Prostate gland (tissue), 2 donors: Measurements from ENCODE around the gene ZMYM2. TPM values are rescaled to one million over a fixed set of nuclear protein-coding genes. Genes with fewer than 3 reads are reported as not detected.

ENCODE experiments used
- DNase-seq: peaks from one replicate; pipeline ENCODE4 v3.0.0-alpha.2; 2019; ENCODE audit warnings: low spot score
- H3K27ac ChIP-seq, 2 donors: fragments of 200-600 bp; sonication (generic); 2 replicates each; pipeline ENCODE4 v1.5.1; 2017 to 2019
- H3K27me3 ChIP-seq: fragments of 200-600 bp; sonication (generic); replicated peaks from 2 replicates; pipeline ENCODE4 v1.5.1; 2019; ENCODE audit not compliant: insufficient read depth
- H3K36me3 ChIP-seq, 2 donors: fragments of 200-600 bp; sonication (generic); 1 replicate in 1 of 2; 2 replicates in 1 of 2; pipeline versions ENCODE4 v1.5.1 to v1.8.1; 2017 to 2019
- H3K4me1 ChIP-seq: fragments of 200-600 bp; sonication (generic); replicated peaks from 2 replicates; pipeline ENCODE4 v1.5.1; 2019
- H3K4me3 ChIP-seq, 2 donors: fragments of 200-600 bp; sonication (generic); 2 replicates each; pipeline ENCODE4 v1.5.1; 2017 to 2019
- H3K9me3 ChIP-seq: fragments of 200-600 bp; sonication (generic); 2 replicates; pipeline ENCODE4 v1.5.1; 2017
- CTCF ChIP-seq, 4 experiments: fragments of 200-600 bp in 2 of 4; fragments of 450-650 bp in 2 of 4; sonication (generic) in 2 of 4; IDR thresholded peaks; 1 replicate in 3 of 4; 2 replicates in 1 of 4; pipeline ENCODE4 v1.5.1; 2016 to 2019; ENCODE audit warnings: antibody characterized with exemption in 4 of 4, mild to moderate bottlenecking in 2 of 4, moderate library complexity in 2 of 4
- POLR2A ChIP-seq: fragments of 450-650 bp; IDR thresholded peaks from one replicate; pipeline ENCODE4 v1.6.1; 2016; ENCODE audit warnings: antibody characterized with exemption, mild to moderate bottlenecking
- POLR2AphosphoS5 ChIP-seq: sonication (generic); formaldehyde crosslinking; IDR thresholded peaks from one replicate; pipeline ENCODE4 v1.6.1; 2017; ENCODE audit warnings: antibody characterized with exemption
- WGBS: methylation state at CpG from one replicate; pipeline ENCODE4 v1.1.5; 2018; 5-methylcytosine and 5-hydroxymethylcytosine counted together
- intact Hi-C: fragments of 100-400 bp; cut with DNase I; formaldehyde crosslinking; loops from one replicate; pipeline ENCODE4 v1.14.2; 2022
- total RNA-seq, 2 donors: library from RNA; depleted of rRNA; stranded (reverse); fragments of >200 nt; gene quantifications; one replicate each; pipeline ENCODE4 v1.1.0, GENCODE V29; 2016

Gene ZMYM2
- total RNA-seq, 2 donors from 2014 or later: 70.7 to 95.6 TPM

- WGBS: under 1% methylated on average over 41 of the region's 61 CpGs
- Histone ChIP-seq H3K4me1 (peaks cover 5% of the 10 kb centered on the region), H3K27ac (peak overlapping the region; percentile 97 to 100), H3K9me3 (no peaks in the 10 kb centered on the region), H3K36me3 (no peaks in the 10 kb centered on the region), H3K27me3 (no peaks in the 10 kb centered on the region), H3K4me3 (peak overlapping the region; percentile 79 to 90)
- DNase-seq: peak; percentile 44
- TF ChIP-seq POLR2A (no peak), CTCF (IDR thresholded peaks at IDR 0.05) (peak in 3 of 4 experiments; percentile 12 to 41 (median 37)), POLR2AphosphoS5 (no peak)
- intact Hi-C loops: loop anchor here (5.0 to 10.0 kb wide), 4 partner anchors 97 to 327 kb away; partner anchors contain the start of genes MPHOSPH8, PSPC1 and ZMYM5
Measured at GRCh38 chr13:19959141-19959830, 759 bp downstream of the ZMYM2 start.

GRCh38 chr13:19959831-19960652, 1.5 kb downstream of the ZMYM2 start:
- intact Hi-C loops: loop anchor here (5.0 to 10.0 kb wide), 4 partner anchors 98 to 328 kb away; partner anchors contain the start of genes MPHOSPH8, PSPC1 and ZMYM5
- Histone ChIP-seq H3K27ac (peak overlapping the region; percentile 97 to 100), H3K4me3 (peak overlapping the region; percentile 79 to 90), H3K4me1 (peaks cover 5% of the 10 kb centered on the region), H3K27me3 (no peaks in the 10 kb centered on the region), H3K36me3 (no peaks in the 10 kb centered on the region), H3K9me3 (no peaks in the 10 kb centered on the region)
- peak; percentile 87 for DNase-seq
- TF ChIP-seq CTCF (IDR thresholded peaks at IDR 0.05) (peak; percentile 72 to 97 (median 91)), POLR2A (peak; percentile 72), POLR2AphosphoS5 (peak; percentile 92)
- WGBS: 3% methylated on average over 13 of the region's 13 CpGs

- H3K27me3 ChIP-seq: no peaks in the 10 kb centered on the region
- intact Hi-C loops: no loop called here
- WGBS: 48% methylated on average over 2 of the region's 2 CpGs
- no peak for TF ChIP-seq CTCF (IDR thresholded peaks at IDR 0.05)
- TF ChIP-seq POLR2AphosphoS5: no peak
- TF ChIP-seq POLR2A: no peak
- peak overlapping the region in 1 of 2 donors; percentile 100 for H3K27ac ChIP-seq
- H3K4me3 ChIP-seq: peak overlapping the region in 1 of 2 donors; percentile 90
- no peaks in the 10 kb centered on the region for H3K36me3 ChIP-seq
- no peaks in the 10 kb centered on the region for H3K9me3 ChIP-seq
- no peak for DNase-seq
- peaks cover 5% of the 10 kb centered on the region for H3K4me1 ChIP-seq
Measured at GRCh38 chr13:19960653-19960976, 2.1 kb downstream of the ZMYM2 start.

GRCh38 chr13:19961489-19961888, 3.0 kb downstream of the ZMYM2 start:
- Histone ChIP-seq H3K27me3 (no peaks in the 10 kb centered on the region), H3K36me3 (no peaks in the 10 kb centered on the region), H3K4me3 (no peak overlapping the region), H3K27ac (no peak overlapping the region), H3K4me1 (peaks cover 5% of the 10 kb centered on the region), H3K9me3 (no peaks in the 10 kb centered on the region)
- no peak for DNase-seq
- 39% methylated on average over 4 of the region's 4 CpGs for WGBS
- no peak for TF ChIP-seq POLR2A
- TF ChIP-seq POLR2AphosphoS5: no peak
- no peak for TF ChIP-seq CTCF (IDR thresholded peaks at IDR 0.05)
- intact Hi-C loops: no loop called here
